Transverse colon (tissue), 4 donors: Measurements from ENCODE around the gene ZCCHC7. TPM values are rescaled to one million over a fixed set of nuclear protein-coding genes. Genes with fewer than 3 reads are reported as not detected.
"Not testable (repeated sequence)": the region's sequence is repeated elsewhere in the genome, so short reads cannot be mapped to it uniquely, and the experiment has no call there.

Experiments used
- DNase-seq: peaks from one replicate; pipeline ENCODE4 v3.0.0-alpha.2; 2019
- H3K27ac ChIP-seq, 4 donors: fragments of 200-600 bp; sonication (generic); 2 replicates each; pipeline ENCODE4 v1.5.1; 2016 to 2018; ENCODE audit warnings: inconsistent platforms in 4 of 4
- H3K27me3 ChIP-seq: fragments of 200-600 bp; sonication (generic); 2 replicates; pipeline ENCODE4 v1.5.1; 2017; ENCODE audit warnings: inconsistent platforms
- H3K36me3 ChIP-seq, 4 donors: fragments of 200-600 bp; sonication (generic); 2 replicates each; pipeline ENCODE4 v1.5.1; 2017 to 2019; ENCODE audit warnings: inconsistent platforms in 4 of 4
- H3K4me1 ChIP-seq, 4 donors: fragments of 200-600 bp; sonication (generic); 2 replicates each; pipeline ENCODE4 v1.5.1; 2017 to 2020; ENCODE audit warnings: inconsistent platforms in 4 of 4
- H3K4me3 ChIP-seq, 4 donors: fragments of 200-600 bp; sonication (generic); 1 replicate in 1 of 4; 2 replicates in 3 of 4; pipeline versions ENCODE4 v1.5.1 to v1.6.1; 2017 to 2019; ENCODE audit warnings: inconsistent platforms in 4 of 4
- H3K9me3 ChIP-seq, 2 donors: fragments of 200-600 bp; sonication (generic); 2 replicates each; pipeline ENCODE4 v1.5.1; 2017 to 2019; ENCODE audit warnings: inconsistent platforms in 2 of 2
- EP300 ChIP-seq: sonication (generic); formaldehyde crosslinking; IDR thresholded peaks from one replicate; pipeline ENCODE4 v1.6.1; 2017; ENCODE audit warnings: antibody characterized with exemption, low read depth
- POLR2A ChIP-seq: fragments of 450-650 bp; IDR thresholded peaks from one replicate; pipeline ENCODE4 v1.6.1; 2016; ENCODE audit warnings: antibody characterized with exemption, mild to moderate bottlenecking, moderate library complexity
- POLR2AphosphoS5 ChIP-seq, 3 donors: sonication (generic); formaldehyde crosslinking; IDR thresholded peaks; one replicate each; pipeline ENCODE4 v1.6.1; 2016; ENCODE audit warnings: antibody characterized with exemption in 3 of 3
- WGBS, 2 donors: methylation state at CpG; one replicate each; pipeline ENCODE4 v1.1.5; 2018; ENCODE audit warnings: low coverage in 1 of 2; 5-methylcytosine and 5-hydroxymethylcytosine counted together
- in situ Hi-C, 4 donors: fragments of 200-750 bp; cut with MboI; loops; one replicate each; pipeline versions ENCODE4 v1.15.0 to v1.15.1; 2017; ENCODE audit warnings: low sequenced_read_pairs in 3 of 4, low pct_ligation_motif_present in 1 of 4, low pct_unique_long_range_greater_than_20kb in 1 of 4
- intact Hi-C: fragments of 100-400 bp; cut with DNase I; formaldehyde crosslinking; loops from one replicate; pipeline ENCODE4 v1.15.1; 2023; ENCODE audit warnings: low total_unique reads
- total RNA-seq, 4 donors: library from RNA; depleted of rRNA; stranded (reverse); fragments of >200 nt; gene quantifications; one replicate each; pipeline ENCODE4 v1.1.0, GENCODE V29; 2016
- TF ChIP-seq, protein P1 (sequence below), 5 experiments: fragments of 200-600 bp in 3 of 5; fragments of 450-650 bp in 2 of 5; sonication (generic) in 3 of 5; IDR thresholded peaks; 1 replicate in 2 of 5; 2 replicates in 3 of 5; pipeline ENCODE4 v1.5.1; 2016 to 2017; ENCODE audit warnings: antibody characterized with exemption in 5 of 5, inconsistent platforms in 3 of 5, mild to moderate bottlenecking in 2 of 5, moderate library complexity in 1 of 5

ZCCHC7 gene
- total RNA-seq, 4 donors from 2014 or later, result 13.2 to 43.0 (median 16.5) TPM

- WGBS, 2 donors, result 70 to 76% methylated on average over 4 of the region's 4 CpGs
- Histone ChIP-seq H3K4me1 (peaks cover 3 to 33% (median 5%) of the 10 kb centered on the region in 4 donors), H3K36me3 (peaks cover 0 to 8% (median 0%) of the 10 kb centered on the region in 4 donors), H3K27me3 (no peaks in the 10 kb centered on the region), H3K4me3 (no peak overlapping the region), H3K9me3 (no peaks in the 10 kb centered on the region), H3K27ac (no peak overlapping the region)
- intact Hi-C loops (no loop called here), in situ Hi-C loops (no loop called here)
- no peak for DNase-seq
- TF ChIP-seq EP300 (no peak), POLR2A (no peak), POLR2AphosphoS5 (IDR thresholded peaks at IDR 0.05) (no peak)
- TF ChIP-seq, protein P1, sequence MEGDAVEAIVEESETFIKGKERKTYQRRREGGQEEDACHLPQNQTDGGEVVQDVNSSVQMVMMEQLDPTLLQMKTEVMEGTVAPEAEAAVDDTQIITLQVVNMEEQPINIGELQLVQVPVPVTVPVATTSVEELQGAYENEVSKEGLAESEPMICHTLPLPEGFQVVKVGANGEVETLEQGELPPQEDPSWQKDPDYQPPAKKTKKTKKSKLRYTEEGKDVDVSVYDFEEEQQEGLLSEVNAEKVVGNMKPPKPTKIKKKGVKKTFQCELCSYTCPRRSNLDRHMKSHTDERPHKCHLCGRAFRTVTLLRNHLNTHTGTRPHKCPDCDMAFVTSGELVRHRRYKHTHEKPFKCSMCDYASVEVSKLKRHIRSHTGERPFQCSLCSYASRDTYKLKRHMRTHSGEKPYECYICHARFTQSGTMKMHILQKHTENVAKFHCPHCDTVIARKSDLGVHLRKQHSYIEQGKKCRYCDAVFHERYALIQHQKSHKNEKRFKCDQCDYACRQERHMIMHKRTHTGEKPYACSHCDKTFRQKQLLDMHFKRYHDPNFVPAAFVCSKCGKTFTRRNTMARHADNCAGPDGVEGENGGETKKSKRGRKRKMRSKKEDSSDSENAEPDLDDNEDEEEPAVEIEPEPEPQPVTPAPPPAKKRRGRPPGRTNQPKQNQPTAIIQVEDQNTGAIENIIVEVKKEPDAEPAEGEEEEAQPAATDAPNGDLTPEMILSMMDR (IDR thresholded peaks at IDR 0.05), result no peak
Measured at GRCh38 chr9:37082214-37082765, 38.1 kb upstream of the ZCCHC7 start.

- intact Hi-C loops (no loop called here), in situ Hi-C loops (no loop called here)
- DNase-seq, result no peak
- peaks cover 3 to 33% (median 5%) of the 10 kb centered on the region in 4 donors for H3K4me1 ChIP-seq
- no peaks in the 10 kb centered on the region for H3K9me3 ChIP-seq
- no peaks in the 10 kb centered on the region for H3K27me3 ChIP-seq
- TF ChIP-seq POLR2AphosphoS5 (IDR thresholded peaks at IDR 0.05), result no peak
- TF ChIP-seq POLR2A, result no peak
- TF ChIP-seq, protein P1 (IDR thresholded peaks at IDR 0.05), result no peak
- TF ChIP-seq EP300, result no peak
- H3K27ac ChIP-seq, result no peak overlapping the region
- peaks cover 0 to 20% (median 0%) of the 10 kb centered on the region in 4 donors for H3K36me3 ChIP-seq
- no peak overlapping the region for H3K4me3 ChIP-seq
Measured at GRCh38 chr9:37083654-37084053, 36.7 kb upstream of the ZCCHC7 start.

GRCh38 chr9:37085233-37085632, 35.1 kb upstream of the ZCCHC7 start:
- H3K36me3 ChIP-seq, result peaks cover 0 to 22% (median 0%) of the 10 kb centered on the region in 4 donors
- no peak for TF ChIP-seq POLR2AphosphoS5 (IDR thresholded peaks at IDR 0.05)
- TF ChIP-seq, protein P1 (IDR thresholded peaks at IDR 0.05), result no peak
- TF ChIP-seq POLR2A, result no peak
- TF ChIP-seq EP300, result no peak
- no peaks in the 10 kb centered on the region for H3K27me3 ChIP-seq
- no peak overlapping the region for H3K4me3 ChIP-seq
- H3K9me3 ChIP-seq, result no peaks in the 10 kb centered on the region
- no peak for DNase-seq
- intact Hi-C loops, result no loop called here
- 83 to 91% methylated on average over 1 of the region's 1 CpG for WGBS, 2 donors
- in situ Hi-C loops, result no loop called here
- no peak overlapping the region for H3K27ac ChIP-seq
- peaks cover 0 to 28% (median 0%) of the 10 kb centered on the region in 4 donors for H3K4me1 ChIP-seq

DNA sequence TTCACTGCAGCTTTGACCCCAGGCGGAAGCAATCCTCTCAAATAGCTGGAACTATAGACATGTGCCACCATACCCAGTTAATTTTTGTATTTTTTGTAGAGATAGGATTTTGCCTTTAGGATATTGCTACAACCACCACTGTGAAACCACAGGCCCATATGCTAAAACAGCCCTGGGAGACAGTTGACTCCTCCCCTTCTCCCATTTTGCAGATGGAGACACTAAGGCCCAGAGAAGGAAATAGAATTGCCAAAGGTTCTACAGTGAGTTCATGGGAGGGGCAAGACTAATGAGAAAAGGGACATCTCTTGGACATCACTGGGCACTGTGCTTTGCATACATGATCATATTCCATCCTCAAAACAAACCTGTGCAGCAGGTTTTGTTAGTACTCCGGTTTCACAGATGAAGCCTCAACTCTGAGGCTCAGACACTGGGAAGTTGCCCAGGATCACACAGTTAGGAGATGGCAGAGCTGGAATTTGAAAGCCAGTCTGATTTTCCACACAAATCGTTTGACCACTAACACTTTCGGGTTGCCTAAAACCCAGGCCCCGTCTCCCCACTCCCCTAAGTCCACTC, 27.6 kb upstream of the ZCCHC7 start:
- H3K27me3 ChIP-seq, in situ Hi-C loops, intact Hi-C loops, DNase-seq, H3K4me1 ChIP-seq, H3K27ac ChIP-seq, H3K9me3 ChIP-seq, H3K4me3 ChIP-seq: not testable (repeated sequence)
- WGBS, 2 donors, result 57 to 86% methylated on average over 1 to 3 of the region's 5 CpGs
- H3K36me3 ChIP-seq, result peaks cover 0 to 11% (median 0%) of the 10 kb centered on the region in 4 donors

DNA sequence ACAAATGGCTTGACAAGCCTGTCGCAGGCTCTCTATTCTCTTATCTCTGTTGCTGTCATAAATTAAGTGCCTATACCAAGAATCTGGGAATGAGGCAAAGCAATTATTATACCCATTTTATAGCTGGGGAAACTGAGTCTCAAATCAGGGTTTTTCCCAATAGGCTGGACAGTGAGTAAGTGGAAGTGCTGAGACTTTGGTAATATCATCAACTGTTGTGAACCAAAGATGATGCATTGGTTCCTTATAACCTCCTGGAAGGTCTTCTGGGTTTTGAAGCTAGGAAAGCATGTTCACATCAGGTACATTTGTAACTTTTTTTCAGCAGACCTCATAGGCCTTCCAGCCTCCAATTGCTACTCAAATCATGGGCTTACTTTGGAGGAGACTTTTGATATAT, 25.6 kb upstream of the ZCCHC7 start:
- in situ Hi-C loops (no loop called here), intact Hi-C loops (no loop called here)
- no peak overlapping the region for H3K27ac ChIP-seq
- H3K4me1 ChIP-seq, result no peaks in the 10 kb centered on the region
- H3K36me3 ChIP-seq, result no peaks in the 10 kb centered on the region
- no peak for DNase-seq
- no peaks in the 10 kb centered on the region for H3K9me3 ChIP-seq
- no peak overlapping the region for H3K4me3 ChIP-seq
- 100% methylated on average over 1 of the region's 1 CpG; no CpG with 5 or more reads in 1 of the 2 donors for whole genome bisulfite sequencing, 2 donors
- no peaks in the 10 kb centered on the region for H3K27me3 ChIP-seq
- TF ChIP-seq POLR2AphosphoS5 (IDR thresholded peaks at IDR 0.05) (no peak), EP300 (no peak), POLR2A (no peak)
- TF ChIP-seq, protein P1 (IDR thresholded peaks at IDR 0.05), result no peak
